Measurements from ENCODE around the gene PHACTR1.

Gene PHACTR1

GRCh38 chr6:12921467-12921866 lies 204.9 kb downstream of the PHACTR1 start:
- no peak for FAIRE-seq
- no peak for TF ChIP-seq TAF1 (IDR thresholded peaks at IDR 0.05; ENCODE audit: low read depth, low read length)
- no peak for TF ChIP-seq POLR2A (IDR thresholded peaks at IDR 0.05; ENCODE audit: low read depth, low read length)
- TF ChIP-seq POLR2AphosphoS5 (IDR thresholded peaks at IDR 0.05; ENCODE audit: low read depth, low read length) = no peak
- TF ChIP-seq PAX5 (IDR thresholded peaks at IDR 0.05; ENCODE audit: insufficient read depth, low read length, severe bottlenecking) = no peak
- no peak for TF ChIP-seq POU2F2 (IDR thresholded peaks at IDR 0.05; ENCODE audit: low read depth, low read length)
- no peak for TF ChIP-seq SPI1 (IDR thresholded peaks at IDR 0.05; ENCODE audit: low read depth, low read length)
- DNase-seq (ENCODE audit: insufficient read length, low spot score) = no peak

- DNase-seq (ENCODE audit: insufficient read length, low spot score) = peak; percentile 17
- TF ChIP-seq POU2F2 (IDR thresholded peaks at IDR 0.05; ENCODE audit: low read depth, low read length) = no peak
- TF ChIP-seq SPI1 (IDR thresholded peaks at IDR 0.05; ENCODE audit: low read depth, low read length) = peak; percentile 96
- peak; percentile 79 for FAIRE-seq
Observed at GRCh38 chr6:12923644-12924235, 207.2 kb downstream of the PHACTR1 start.

- no peak for DNase-seq (ENCODE audit: insufficient read length, low spot score)
- FAIRE-seq = peak; percentile 16
- TF ChIP-seq PAX5 (IDR thresholded peaks at IDR 0.05; ENCODE audit: insufficient read depth, low read length, severe bottlenecking) (no peak), POLR2A (IDR thresholded peaks at IDR 0.05; ENCODE audit: low read depth, low read length) (no peak), POU2F2 (IDR thresholded peaks at IDR 0.05; ENCODE audit: low read depth, low read length) (no peak), SPI1 (IDR thresholded peaks at IDR 0.05; ENCODE audit: low read depth, low read length) (no peak), TAF1 (IDR thresholded peaks at IDR 0.05; ENCODE audit: low read depth, low read length) (no peak), POLR2AphosphoS5 (IDR thresholded peaks at IDR 0.05; ENCODE audit: low read depth, low read length) (no peak)
Observed at GRCh38 chr6:12924911-12925310, 208.3 kb downstream of the PHACTR1 start.

GRCh38 chr6:12927746-12928145 lies 211.2 kb downstream of the PHACTR1 start:
- TF ChIP-seq SPI1 (IDR thresholded peaks at IDR 0.05; ENCODE audit: low read depth, low read length) = no peak
- TF ChIP-seq POLR2AphosphoS5 (IDR thresholded peaks at IDR 0.05; ENCODE audit: low read depth, low read length) = no peak
- DNase-seq (ENCODE audit: insufficient read length, low spot score) (no peak), FAIRE-seq (no peak)

GRCh38 chr6:12929678-12930077 lies 213.1 kb downstream of the PHACTR1 start:
- DNase-seq (ENCODE audit: insufficient read length, low spot score) (no peak), FAIRE-seq (no peak)
- TF ChIP-seq TAF1 (IDR thresholded peaks at IDR 0.05; ENCODE audit: low read depth, low read length) = no peak

- FAIRE-seq = no peak
- TF ChIP-seq SPI1 (IDR thresholded peaks at IDR 0.05; ENCODE audit: low read depth, low read length) (no peak), PAX5 (IDR thresholded peaks at IDR 0.05; ENCODE audit: insufficient read depth, low read length, severe bottlenecking) (no peak), TAF1 (IDR thresholded peaks at IDR 0.05; ENCODE audit: low read depth, low read length) (no peak)
- no peak for DNase-seq (ENCODE audit: insufficient read length, low spot score)
Observed at GRCh38 chr6:12931639-12932038, 215.1 kb downstream of the PHACTR1 start.

GRCh38 chr6:12935637-12936036 lies 219.1 kb downstream of the PHACTR1 start:
- DNase-seq (ENCODE audit: insufficient read length, low spot score) (no peak), FAIRE-seq (peak; percentile 54)
- TF ChIP-seq PAX5 (IDR thresholded peaks at IDR 0.05; ENCODE audit: insufficient read depth, low read length, severe bottlenecking) = peak; percentile 69
- no peak for TF ChIP-seq POLR2AphosphoS5 (IDR thresholded peaks at IDR 0.05; ENCODE audit: low read depth, low read length)
- TF ChIP-seq SPI1 (IDR thresholded peaks at IDR 0.05; ENCODE audit: low read depth, low read length) = no peak

- FAIRE-seq (no peak), DNase-seq (ENCODE audit: insufficient read length, low spot score) (no peak)
- TF ChIP-seq SPI1 (IDR thresholded peaks at IDR 0.05; ENCODE audit: low read depth, low read length) (no peak), POU2F2 (IDR thresholded peaks at IDR 0.05; ENCODE audit: low read depth, low read length) (no peak), PAX5 (IDR thresholded peaks at IDR 0.05; ENCODE audit: insufficient read depth, low read length, severe bottlenecking) (no peak), POLR2A (IDR thresholded peaks at IDR 0.05; ENCODE audit: low read depth, low read length) (no peak), POLR2AphosphoS5 (IDR thresholded peaks at IDR 0.05; ENCODE audit: low read depth, low read length) (no peak), TAF1 (IDR thresholded peaks at IDR 0.05; ENCODE audit: low read depth, low read length) (no peak)
Observed at GRCh38 chr6:12937971-12938370, 221.4 kb downstream of the PHACTR1 start.

- FAIRE-seq = no peak
Observed at GRCh38 chr6:12939314-12939713, 222.7 kb downstream of the PHACTR1 start.

GRCh38 chr6:12941422-12941821 lies 224.9 kb downstream of the PHACTR1 start:
- 0 out of 2 replicates have a peak, but pooled peaks have one; percentile 14 for TF ChIP-seq SPI1 (IDR thresholded peaks at IDR 0.05; ENCODE audit: low read depth, low read length)
- TF ChIP-seq TAF1 (IDR thresholded peaks at IDR 0.05; ENCODE audit: low read depth, low read length) = no peak
- no peak for TF ChIP-seq POU2F2 (IDR thresholded peaks at IDR 0.05; ENCODE audit: low read depth, low read length)
- TF ChIP-seq POLR2AphosphoS5 (IDR thresholded peaks at IDR 0.05; ENCODE audit: low read depth, low read length) = no peak
- DNase-seq (ENCODE audit: insufficient read length, low spot score) (no peak), FAIRE-seq (peak; percentile 61)

More at GRCh38 chr6:12939314-12939713, 222.7 kb downstream of the PHACTR1 start:
- DNase-seq (ENCODE audit: insufficient read length, low spot score) = no peak
- no peak for TF ChIP-seq POU2F2 (IDR thresholded peaks at IDR 0.05; ENCODE audit: low read depth, low read length)
- no peak for TF ChIP-seq PAX5 (IDR thresholded peaks at IDR 0.05; ENCODE audit: insufficient read depth, low read length, severe bottlenecking)
- TF ChIP-seq SPI1 (IDR thresholded peaks at IDR 0.05; ENCODE audit: low read depth, low read length) = no peak
- TF ChIP-seq POLR2A (IDR thresholded peaks at IDR 0.05; ENCODE audit: low read depth, low read length) = no peak
- TF ChIP-seq POLR2AphosphoS5 (IDR thresholded peaks at IDR 0.05; ENCODE audit: low read depth, low read length) = no peak
- no peak for TF ChIP-seq TAF1 (IDR thresholded peaks at IDR 0.05; ENCODE audit: low read depth, low read length)

GRCh38 chr6:12943549-12943948 lies 227.0 kb downstream of the PHACTR1 start:
- FAIRE-seq = no peak
- DNase-seq (ENCODE audit: insufficient read length, low spot score) = no peak
- TF ChIP-seq POLR2A (IDR thresholded peaks at IDR 0.05; ENCODE audit: low read depth, low read length) = no peak
- TF ChIP-seq PAX5 (IDR thresholded peaks at IDR 0.05; ENCODE audit: insufficient read depth, low read length, severe bottlenecking) = no peak

All from GM12891 (cell line).